CD4-positive, alpha-beta memory T cell (primary cell): Measurements from ENCODE around the gene CBX1. TPM values are rescaled to one million over a fixed set of nuclear protein-coding genes. Genes with fewer than 3 reads are reported as not detected.
A peak's percentile ranks its signal among the peaks of the same experiment; 100 is the strongest.

Experiments used
- CTCF ChIA-PET: fragments of 350-600 bp; sonication (Branson Sonifier 250); formaldehyde crosslinking; loops from one replicate; lab custom pipeline; 2021; ENCODE audit warnings: inconsistent platforms; ENCODE audit not compliant: partially characterized antibody; lab: Charles Lee
- POLR2A ChIA-PET: fragments of 350-600 bp; sonication (Branson Sonifier 250); formaldehyde crosslinking; loops from one replicate; lab custom pipeline; 2021; ENCODE audit not compliant: partially characterized antibody; lab: Charles Lee
- DNase-seq, 5 donors: peaks; one replicate each; pipeline versions ENCODE4 v3.0.0 to v3.0.0-alpha.2; 2020 to 2022; ENCODE audit warnings: mixed read lengths in 1 of 5
- H3K27ac ChIP-seq: one replicate; pipeline ENCODE4 v1.7.0; 2013; ENCODE audit warnings: low read depth, low read length
- H3K27me3 ChIP-seq: 2 replicates; pipeline ENCODE4 v1.7.0; 2013; ENCODE audit warnings: mild to moderate bottlenecking, low read length, moderate library complexity; ENCODE audit not compliant: insufficient read depth
- H3K36me3 ChIP-seq: 2 replicates; pipeline ENCODE4 v1.7.0; 2013; ENCODE audit warnings: mild to moderate bottlenecking, low read length, moderate library complexity; ENCODE audit not compliant: insufficient read depth
- H3K4me1 ChIP-seq: 2 replicates; pipeline ENCODE4 v1.7.0; 2013; ENCODE audit warnings: mild to moderate bottlenecking, low read length, moderate library complexity; ENCODE audit not compliant: insufficient read depth
- H3K4me3 ChIP-seq, 2 donors: one replicate each; pipeline ENCODE4 v1.7.0; 2013; ENCODE audit warnings: low read length in 2 of 2, mild to moderate bottlenecking in 1 of 2
- H3K9me3 ChIP-seq, 2 donors: one replicate each; pipeline ENCODE4 v1.7.0; 2013; ENCODE audit warnings: low read length in 2 of 2, control low read depth in 1 of 2; ENCODE audit not compliant: control insufficient read depth in 1 of 2
- H3K27ac Mint-ChIP-seq, 7 donors: one replicate each; pipeline ENCODE4 v1.8.0; 2020 to 2021; ENCODE audit warnings: mixed read lengths in 7 of 7, mild to moderate bottlenecking in 6 of 7, inconsistent platforms in 3 of 7, moderate library complexity in 3 of 7
- H3K27me3 Mint-ChIP-seq, 2 donors: one replicate each; pipeline ENCODE4 v1.8.0; 2020 to 2021; ENCODE audit warnings: mixed read lengths in 2 of 2
- H3K36me3 Mint-ChIP-seq, 2 donors: one replicate each; pipeline ENCODE4 v1.8.0; 2020 to 2021; ENCODE audit warnings: mixed read lengths in 2 of 2, inconsistent platforms in 1 of 2, mild to moderate bottlenecking in 1 of 2
- H3K4me1 Mint-ChIP-seq, 4 donors: one replicate each; pipeline ENCODE4 v1.8.0; 2020 to 2021; ENCODE audit warnings: mixed read lengths in 4 of 4, mild to moderate bottlenecking in 1 of 4
- H3K4me3 Mint-ChIP-seq, 8 donors: one replicate each; pipeline ENCODE4 v1.8.0; 2020 to 2021; ENCODE audit warnings: mixed read lengths in 8 of 8, mild to moderate bottlenecking in 7 of 8, moderate library complexity in 6 of 8, inconsistent platforms in 3 of 8
- H3K9me3 Mint-ChIP-seq, 8 donors: one replicate each; pipeline ENCODE4 v1.8.0; 2020 to 2021; ENCODE audit warnings: mixed read lengths in 8 of 8, mild to moderate bottlenecking in 5 of 8, inconsistent platforms in 3 of 8, moderate library complexity in 1 of 8
- intact Hi-C: fragments of 100-400 bp; cut with micrococcal nuclease; formaldehyde crosslinking; loops from one replicate; pipeline ENCODE4 v1.15.1; 2023
- polyA plus RNA-seq, 2 donors: library from polyadenylated mRNA; unstranded; fragments of 300-500 nt; fragmentation: Illumina TruSeq; gene quantifications; one replicate each; pipeline ENCODE4 v1.2.3, GENCODE V29; 2021
- total RNA-seq, 2 experiments: library from RNA; stranded (reverse); gene quantifications; one replicate each; pipeline ENCODE4 v1.2.3, GENCODE V29; 2021

CBX1 gene
- total and polyA plus RNA-seq, 4 experiments from 2014 or later = 10.1 to 37.1 (median 26.9) TPM

DNA sequence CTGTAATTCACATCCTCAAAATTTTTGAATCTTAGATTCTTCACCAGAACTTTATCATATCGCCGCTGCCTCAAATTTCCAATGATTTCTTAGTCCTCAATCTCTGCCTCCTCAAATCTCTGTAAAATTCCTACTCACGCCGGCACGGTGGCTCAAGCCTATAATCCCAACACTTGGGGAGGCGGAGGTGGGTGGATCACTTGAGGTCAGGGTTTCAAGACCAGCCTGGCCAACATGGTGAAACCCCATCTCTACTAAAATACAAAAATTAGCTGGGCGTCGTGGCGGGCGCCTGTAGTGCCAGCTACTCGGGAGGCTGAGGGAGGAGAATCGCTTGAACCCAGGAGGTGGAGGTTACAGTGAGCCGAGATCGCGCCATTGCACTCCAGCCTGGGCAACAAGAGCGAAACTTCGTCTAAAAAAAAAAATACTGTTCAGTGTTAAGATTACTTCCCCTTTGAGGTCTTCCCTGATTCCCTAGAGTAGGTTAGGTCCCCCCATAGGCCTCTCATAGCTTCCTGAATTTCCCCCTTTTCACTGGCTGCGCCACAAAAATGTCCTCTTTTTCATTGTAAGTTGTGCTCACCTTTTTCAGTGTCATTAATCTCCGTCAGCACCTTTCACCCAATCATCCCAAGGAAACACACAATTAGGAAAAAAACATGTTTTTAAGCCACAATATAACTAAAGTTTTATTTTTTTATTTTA, 919 bp upstream of the CBX1 start:
- no peaks in the 10 kb centered on the region for H3K9me3 ChIP-seq
- H3K9me3 Mint-ChIP-seq = peaks cover 0 to 5% (median 0%) of the 10 kb centered on the region in 8 donors
- no peak overlapping the region for H3K27ac ChIP-seq
- peak overlapping the region; percentile 9 to 88 (median 52) for H3K27ac Mint-ChIP-seq
- H3K36me3 Mint-ChIP-seq = peaks cover 0 to 9% of the 10 kb centered on the region in 2 donors
- peaks cover 18% of the 10 kb centered on the region for H3K4me1 ChIP-seq
- no peaks in the 10 kb centered on the region for H3K36me3 ChIP-seq
- CTCF ChIA-PET = interaction anchor here (1.5 kb wide), 1 partner anchor 33 kb away, joined by 3 read pairs; no protein-coding TSS in a partner anchor
- no peak overlapping the region for H3K4me3 ChIP-seq
- intact Hi-C loops = loop anchor here (10.0 kb wide), 1 partner anchor 343 kb away; no protein-coding TSS in a partner anchor
- H3K4me3 Mint-ChIP-seq = peak overlapping the region; percentile 43 to 94 (median 88)
- POLR2A ChIA-PET = interaction anchor here (1.8 to 3.0 kb wide), 2 partner anchors 10 to 54 kb away, joined by 9 to 20 read pairs; partner anchors contain the start of gene NFE2L1
- no peaks in the 10 kb centered on the region for H3K27me3 ChIP-seq
- DNase-seq = no peak
- peaks cover 23 to 55% (median 35%) of the 10 kb centered on the region in 4 donors for H3K4me1 Mint-ChIP-seq
- H3K27me3 Mint-ChIP-seq = no peaks in the 10 kb centered on the region

DNA sequence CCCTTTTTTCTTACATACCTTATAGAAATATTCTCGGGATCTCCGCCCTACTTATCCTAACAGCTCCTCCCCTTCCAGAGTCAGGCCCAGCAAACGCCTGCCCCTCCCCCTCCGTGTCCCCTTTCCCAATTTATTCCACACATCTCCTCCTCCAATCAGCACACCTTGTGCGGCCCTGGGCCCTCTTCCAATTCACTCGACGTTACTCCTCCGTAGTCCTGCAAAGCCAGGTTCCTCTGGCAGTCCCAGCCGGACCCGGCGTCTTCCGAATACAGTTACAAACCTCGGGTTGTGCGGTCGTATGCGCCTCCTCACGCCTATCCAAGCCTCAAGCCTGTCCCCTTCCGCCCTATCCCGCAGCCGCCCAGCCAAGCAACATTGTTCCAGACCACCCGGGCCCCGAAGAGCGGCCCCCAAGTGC, 677 bp downstream of the CBX1 start:
- H3K4me1 ChIP-seq = peaks cover 18% of the 10 kb centered on the region
- intact Hi-C loops = loop anchor here (2.0 to 10.0 kb wide), 2 partner anchors 20 to 344 kb away; no protein-coding TSS in a partner anchor
- no peak for DNase-seq
- ChIA-PET CTCF (interaction anchor here (1.0 to 9.1 kb wide), 3 partner anchors 11 to 75 kb away, joined by 5 to 73 read pairs (median 6); no protein-coding TSS in a partner anchor), POLR2A (interaction anchor here (0.8 to 3.0 kb wide), 6 partner anchors 9 to 130 kb away, joined by 3 to 20 read pairs (median 4); partner anchors contain the start of genes CDK5RAP3, COPZ2 and NFE2L1)
- H3K4me3 Mint-ChIP-seq = peak overlapping the region; percentile 87 to 95 (median 90)
- peak overlapping the region in 6 of 7 donors; percentile 32 to 91 (median 80) for H3K27ac Mint-ChIP-seq
- H3K9me3 Mint-ChIP-seq = peaks cover 0 to 3% (median 0%) of the 10 kb centered on the region in 8 donors
- H3K36me3 ChIP-seq = no peaks in the 10 kb centered on the region
- H3K27me3 ChIP-seq = no peaks in the 10 kb centered on the region
- peak overlapping the region; percentile 36 to 76 for H3K4me3 ChIP-seq
- H3K9me3 ChIP-seq = no peaks in the 10 kb centered on the region
- peaks cover 0 to 7% of the 10 kb centered on the region in 2 donors for H3K36me3 Mint-ChIP-seq
- peak overlapping the region; percentile 33 for H3K27ac ChIP-seq
- H3K27me3 Mint-ChIP-seq = no peaks in the 10 kb centered on the region
- peaks cover 21 to 49% (median 32%) of the 10 kb centered on the region in 4 donors for H3K4me1 Mint-ChIP-seq

DNA sequence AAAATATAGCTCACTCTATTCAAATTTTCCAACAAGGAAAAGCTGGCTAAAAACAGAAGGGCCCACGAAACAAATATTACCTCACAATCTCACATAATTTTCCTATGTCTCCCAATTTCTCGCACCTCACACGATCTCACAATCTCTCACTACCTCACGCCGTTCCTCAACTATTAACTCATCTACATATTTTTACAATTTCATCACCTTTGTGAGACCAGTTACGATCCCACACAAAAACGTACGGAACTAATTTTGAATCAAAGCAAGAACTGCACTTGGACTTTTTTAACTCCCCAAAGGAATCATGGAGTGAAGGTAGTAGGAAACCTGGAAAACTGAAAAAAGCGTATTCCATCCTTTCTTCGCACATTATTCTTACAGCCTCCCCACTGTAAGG, 1.1 kb downstream of the CBX1 start:
- CTCF ChIA-PET = interaction anchor here (2.0 to 9.1 kb wide), 2 partner anchors 18 to 75 kb away, joined by 5 to 73 read pairs; no protein-coding TSS in a partner anchor
- peak overlapping the region; percentile 7 to 94 (median 88) for H3K4me3 Mint-ChIP-seq
- no peak for DNase-seq
- Histone ChIP-seq H3K27me3 (no peaks in the 10 kb centered on the region), H3K27ac (peak overlapping the region; percentile 33), H3K4me3 (peak overlapping the region in 1 of 2 donors; percentile 76), H3K36me3 (no peaks in the 10 kb centered on the region), H3K9me3 (no peaks in the 10 kb centered on the region), H3K4me1 (peaks cover 18% of the 10 kb centered on the region)
- H3K36me3 Mint-ChIP-seq = peaks cover 0 to 9% of the 10 kb centered on the region in 2 donors
- H3K9me3 Mint-ChIP-seq = peaks cover 0 to 3% (median 0%) of the 10 kb centered on the region in 8 donors
- H3K4me1 Mint-ChIP-seq = peaks cover 22 to 49% (median 32%) of the 10 kb centered on the region in 4 donors
- H3K27me3 Mint-ChIP-seq = no peaks in the 10 kb centered on the region
- intact Hi-C loops = loop anchor here (2.0 to 10.0 kb wide), 2 partner anchors 19 to 345 kb away; no protein-coding TSS in a partner anchor
- POLR2A ChIA-PET = interaction anchor here (1.1 to 3.0 kb wide), 2 partner anchors 9 to 12 kb away, joined by 3 to 20 read pairs; no protein-coding TSS in a partner anchor
- peak overlapping the region in 1 of 7 donors; percentile 88 for H3K27ac Mint-ChIP-seq

GRCh38 chr17:48095611-48096010, 5.7 kb downstream of the CBX1 start:
- Histone ChIP-seq H3K36me3 (peaks cover 5% of the 10 kb centered on the region), H3K27ac (no peak overlapping the region), H3K9me3 (no peaks in the 10 kb centered on the region), H3K27me3 (no peaks in the 10 kb centered on the region), H3K4me3 (no peak overlapping the region), H3K4me1 (peaks cover 10% of the 10 kb centered on the region)
- Mint-ChIP-seq H3K4me1 (peaks cover 10 to 15% (median 13%) of the 10 kb centered on the region in 4 donors), H3K9me3 (no peaks in the 10 kb centered on the region), H3K27me3 (no peaks in the 10 kb centered on the region), H3K4me3 (no peak overlapping the region), H3K36me3 (peaks cover 8 to 10% of the 10 kb centered on the region in 2 donors), H3K27ac (peak overlapping the region in 1 of 7 donors; percentile 48)
- intact Hi-C loops = no loop called here
- ChIA-PET CTCF (interaction anchor here (0.5 to 9.1 kb wide), 4 partner anchors 14 to 147 kb away, joined by 3 to 73 read pairs (median 4); no protein-coding TSS in a partner anchor), POLR2A (interaction anchor here (0.9 kb wide), 1 partner anchor 47 kb away, joined by 3 read pairs; the partner anchor contains the start of gene NFE2L1)
- no peak for DNase-seq

DNA sequence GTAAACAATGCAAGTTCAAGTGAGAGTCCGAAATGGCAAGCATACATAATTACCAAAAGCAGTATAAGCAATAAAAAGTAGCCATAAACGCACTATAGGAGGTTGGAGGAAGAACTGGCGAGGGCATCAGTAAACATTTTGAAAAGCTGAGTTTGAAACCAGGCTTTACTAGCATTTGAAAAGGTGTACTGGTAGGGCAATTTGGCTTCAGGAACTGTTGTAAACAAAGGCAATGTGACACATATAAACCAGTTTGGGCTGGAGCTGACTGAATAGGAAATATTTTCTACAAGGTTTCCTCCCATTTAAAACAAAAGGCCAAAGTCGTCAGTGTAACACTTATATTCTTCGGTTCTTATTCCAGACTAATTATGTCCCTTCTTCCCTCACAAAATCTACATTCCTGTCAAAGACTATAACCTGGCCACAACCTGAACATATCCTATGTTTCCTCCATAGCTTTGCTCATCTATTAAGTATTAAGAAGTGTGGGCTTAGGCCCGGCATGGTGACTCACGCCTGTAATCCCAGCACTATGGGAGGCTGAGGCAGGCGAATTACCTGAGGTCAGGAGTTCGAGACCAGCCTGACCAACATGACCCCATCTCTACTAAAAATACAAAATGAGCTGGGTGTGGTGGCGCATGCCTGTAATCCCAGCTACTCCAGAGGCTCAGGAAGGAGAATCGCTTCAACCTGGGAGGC, 7.8 kb downstream of the CBX1 start:
- Mint-ChIP-seq H3K9me3 (no peaks in the 10 kb centered on the region), H3K27ac (no peak overlapping the region), H3K36me3 (peaks cover 8 to 12% of the 10 kb centered on the region in 2 donors), H3K4me1 (peaks cover 5 to 14% (median 10%) of the 10 kb centered on the region in 4 donors), H3K4me3 (no peak overlapping the region), H3K27me3 (no peaks in the 10 kb centered on the region)
- intact Hi-C loops = no loop called here
- no peaks in the 10 kb centered on the region for H3K4me1 ChIP-seq
- no peak overlapping the region for H3K27ac ChIP-seq
- H3K36me3 ChIP-seq = peaks cover 5% of the 10 kb centered on the region
- ChIA-PET CTCF (interaction anchor here (1.4 to 9.1 kb wide), 3 partner anchors 12 to 147 kb away, joined by 3 to 73 read pairs (median 5); no protein-coding TSS in a partner anchor), POLR2A (interaction anchor here (1.0 kb wide), 1 partner anchor 14 kb away, joined by 3 read pairs; the partner anchor contains the start of gene SNX11)
- H3K27me3 ChIP-seq = no peaks in the 10 kb centered on the region
- no peak for DNase-seq
- no peak overlapping the region for H3K4me3 ChIP-seq
- no peaks in the 10 kb centered on the region for H3K9me3 ChIP-seq

DNA sequence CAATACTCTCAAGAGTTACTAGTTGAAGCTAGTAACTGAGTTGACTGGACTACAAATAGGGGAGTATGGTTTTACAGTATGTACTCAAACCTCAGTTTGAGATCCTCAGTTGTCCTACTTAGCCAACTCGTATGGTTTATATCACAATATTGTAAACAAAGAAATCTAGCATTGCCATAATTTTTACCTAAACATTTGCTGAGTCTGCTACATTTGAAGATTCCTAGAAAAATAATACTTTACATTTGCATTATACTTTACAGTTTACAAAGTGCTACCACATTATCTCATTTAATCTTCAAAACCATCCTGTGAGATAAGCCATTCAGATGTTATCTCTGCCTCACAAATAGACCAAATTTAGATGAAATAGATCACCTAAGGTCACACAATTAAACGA, 16.3 kb downstream of the CBX1 start:
- no peak for DNase-seq
- Mint-ChIP-seq H3K4me1 (peaks cover 7 to 10% (median 9%) of the 10 kb centered on the region in 4 donors), H3K27me3 (no peaks in the 10 kb centered on the region), H3K9me3 (no peaks in the 10 kb centered on the region), H3K27ac (no peak overlapping the region), H3K4me3 (no peak overlapping the region), H3K36me3 (peaks cover 0 to 4% of the 10 kb centered on the region in 2 donors)
- Histone ChIP-seq H3K9me3 (no peaks in the 10 kb centered on the region), H3K4me1 (no peaks in the 10 kb centered on the region), H3K27ac (no peak overlapping the region), H3K4me3 (no peak overlapping the region), H3K36me3 (no peaks in the 10 kb centered on the region), H3K27me3 (no peaks in the 10 kb centered on the region)
- ChIA-PET POLR2A (no interaction called here), CTCF (interaction anchor here (0.7 to 13.3 kb wide), 4 partner anchors 11 to 375 kb away, joined by 3 to 174 read pairs (median 48); partner anchors contain the start of gene CBX1)
- intact Hi-C loops = loop anchor here (10.0 kb wide), 1 partner anchor 140 kb away; the partner anchor contains the start of gene PNPO
